Liver (tissue), 9 donors: ENCODE results near the gene PLEKHA7. TPM values are rescaled to one million over a fixed set of nuclear protein-coding genes. Genes with fewer than 3 reads are reported as not detected.

Source experiments
- DNase-seq: peaks from one replicate; pipeline ENCODE4 v3.0.0-alpha.2; 2017; ENCODE audit warnings: low spot score
- H3K27ac ChIP-seq, 2 donors: one replicate each; pipeline ENCODE4 v1.7.0; 2013; ENCODE audit warnings: inconsistent platforms in 2 of 2, low read length in 2 of 2, control low read depth in 1 of 2, low read depth in 1 of 2, mild to moderate bottlenecking in 1 of 2
- H3K27me3 ChIP-seq, 4 donors: one replicate each; pipeline versions ENCODE4 v1.6.1 to v1.7.0; 2013; ENCODE audit warnings: low read length in 3 of 4, inconsistent platforms in 1 of 4, mild to moderate bottlenecking in 1 of 4, moderate library complexity in 1 of 4; ENCODE audit not compliant: control insufficient read depth in 4 of 4, insufficient read depth in 4 of 4
- H3K36me3 ChIP-seq, 4 donors: one replicate each; pipeline versions ENCODE4 v1.6.1 to v1.7.0; 2013; ENCODE audit warnings: low read length in 3 of 4, mild to moderate bottlenecking in 3 of 4, low read depth in 1 of 4, moderate library complexity in 1 of 4; ENCODE audit not compliant: control insufficient read depth in 4 of 4, insufficient read depth in 3 of 4
- H3K4me1 ChIP-seq, 4 donors: one replicate each; pipeline versions ENCODE4 v1.6.1 to v1.7.0; 2013; ENCODE audit warnings: low read length in 3 of 4, mild to moderate bottlenecking in 3 of 4, moderate library complexity in 1 of 4; ENCODE audit not compliant: control insufficient read depth in 4 of 4, insufficient read depth in 4 of 4
- H3K4me3 ChIP-seq, 3 donors: one replicate each; pipeline versions ENCODE4 v1.6.1 to v1.7.0; 2013; ENCODE audit warnings: low read length in 3 of 3, control low read depth in 1 of 3, low read depth in 1 of 3, mild to moderate bottlenecking in 1 of 3
- H3K9ac ChIP-seq, 2 donors: one replicate each; pipeline ENCODE4 v1.7.0; 2013; ENCODE audit warnings: low read length in 2 of 2, mild to moderate bottlenecking in 2 of 2, moderate library complexity in 2 of 2, control low read depth in 1 of 2, low read depth in 1 of 2
- H3K9me3 ChIP-seq, 4 donors: one replicate each; pipeline versions ENCODE4 v1.6.1 to v1.7.0; 2013; ENCODE audit warnings: low read length in 3 of 4; ENCODE audit not compliant: control insufficient read depth in 4 of 4
- ATF3 ChIP-seq: IDR thresholded peaks from 2 replicates; pipeline ENCODE4 v1.6.1; 2016; ENCODE audit warnings: antibody characterized with exemption
- EGR1 ChIP-seq, 2 donors: IDR thresholded peaks; 2 replicates each; pipeline ENCODE4 v1.6.1; 2016 to 2018; ENCODE audit warnings: antibody characterized with exemption in 2 of 2, low read depth in 2 of 2
- FOXA1 ChIP-seq: IDR thresholded peaks from 2 replicates; pipeline ENCODE4 v1.6.1; 2016; ENCODE audit warnings: antibody characterized with exemption
- FOXA2 ChIP-seq: IDR thresholded peaks from 2 replicates; pipeline ENCODE4 v1.6.1; 2016; ENCODE audit warnings: antibody characterized with exemption
- GABPA ChIP-seq, 2 donors: IDR thresholded peaks in 1 of 2; conservative IDR thresholded peaks in 1 of 2; 2 replicates each; pipeline ENCODE4 v1.6.1; 2016; ENCODE audit warnings: antibody characterized with exemption in 2 of 2, mild to moderate bottlenecking in 1 of 2, moderate library complexity in 1 of 2
- HNF4A ChIP-seq, 2 donors: conservative IDR thresholded peaks; 2 replicates each; pipeline ENCODE4 v1.6.1; 2016; ENCODE audit warnings: antibody characterized with exemption in 2 of 2, mild to moderate bottlenecking in 2 of 2
- HNF4G ChIP-seq: IDR thresholded peaks from 2 replicates; pipeline ENCODE4 v1.6.1; 2016; ENCODE audit warnings: antibody characterized with exemption
- JUND ChIP-seq, 2 donors: IDR thresholded peaks; 2 replicates each; pipeline ENCODE4 v1.6.1; 2016; ENCODE audit warnings: antibody characterized with exemption in 2 of 2
- MAX ChIP-seq: IDR thresholded peaks from 2 replicates; pipeline ENCODE4 v1.6.1; 2016; ENCODE audit warnings: antibody characterized with exemption
- NR2F2 ChIP-seq: IDR thresholded peaks from 2 replicates; pipeline ENCODE4 v1.6.1; 2016; ENCODE audit warnings: antibody characterized with exemption
- RAD21 ChIP-seq, 2 donors: IDR thresholded peaks; 2 replicates each; pipeline ENCODE4 v1.6.1; 2016; ENCODE audit warnings: antibody characterized with exemption in 2 of 2, mild to moderate bottlenecking in 2 of 2
- REST ChIP-seq: IDR thresholded peaks from 2 replicates; pipeline ENCODE4 v1.6.1; 2016; ENCODE audit warnings: antibody characterized with exemption, mild to moderate bottlenecking
- RXRA ChIP-seq, 2 donors: IDR thresholded peaks; 2 replicates each; pipeline ENCODE4 v1.6.1; 2017 to 2018; ENCODE audit warnings: antibody characterized with exemption in 2 of 2, mild to moderate bottlenecking in 1 of 2
- SP1 ChIP-seq: IDR thresholded peaks from 2 replicates; pipeline ENCODE4 v1.6.1; 2018; ENCODE audit warnings: antibody characterized with exemption, mild to moderate bottlenecking
- TAF1 ChIP-seq: conservative IDR thresholded peaks from 2 replicates; pipeline ENCODE4 v1.6.1; 2016; ENCODE audit warnings: antibody characterized with exemption, mild to moderate bottlenecking
- YY1 ChIP-seq: IDR thresholded peaks from 2 replicates; pipeline ENCODE4 v1.6.1; 2016; ENCODE audit warnings: antibody characterized with exemption, mild to moderate bottlenecking
- ZBTB33 ChIP-seq: IDR thresholded peaks from 2 replicates; pipeline ENCODE4 v1.6.1; 2016; ENCODE audit warnings: antibody characterized with exemption
- WGBS: extraction: QIAGEN DNeasy Blood & Tissue Kit; methylation state at CpG from one replicate; pipeline ENCODE4 v1.1.7; 2013; 5-methylcytosine and 5-hydroxymethylcytosine counted together
- polyA plus RNA-seq, 2 donors: library from polyadenylated mRNA; stranded (reverse) in 1 of 2; unstranded in 1 of 2; fragments of 200-250 nt in 1 of 2; fragments of >200 nt in 1 of 2; fragmentation: Nextera tagmentation in 1 of 2; extraction: Ambion mirVana in 1 of 2; gene quantifications; one replicate each; pipeline versions ENCODE4 v1.2.1 to v1.2.3, GENCODE V29; 2013 to 2015
- total RNA-seq, 2 donors: library from RNA; depleted of rRNA; stranded (reverse); fragments of >200 nt; gene quantifications; one replicate each; pipeline ENCODE4 v1.2.3, GENCODE V29; 2014
- donor health status: healthy.
- donor health status: healthy.
- donor health status: healthy.
- donor health status: healthy.
- donor health status: healthy.

Gene PLEKHA7
- total and polyA plus RNA-seq, 4 donors: 6.1 to 28.8 (median 8.5) TPM

- peaks cover 0 to 3% (median 0%) of the 10 kb centered on the region in 4 donors for H3K4me1 ChIP-seq
- no peaks in the 10 kb centered on the region for H3K27me3 ChIP-seq
- no peak overlapping the region for H3K27ac ChIP-seq
- no peaks in the 10 kb centered on the region for H3K36me3 ChIP-seq
- 87% methylated on average over 4 of the region's 4 CpGs for whole genome bisulfite sequencing
- H3K4me3 ChIP-seq: no peak overlapping the region
- TF ChIP-seq FOXA2 (no peak), GABPA (IDR thresholded peaks at IDR 0.05 in 1 of 2, conservative IDR thresholded peaks at IDR 0.05 in 1 of 2) (no peak), HNF4A (conservative IDR thresholded peaks at IDR 0.05) (no peak), YY1 (no peak), TAF1 (no peak), ZBTB33 (no peak)
- no peak overlapping the region for H3K9ac ChIP-seq
- no peaks in the 10 kb centered on the region for H3K9me3 ChIP-seq
- no peak for DNase-seq
Observed at GRCh38 chr11:16911186-16911585, 103.0 kb downstream of the PLEKHA7 start.

GRCh38 chr11:16909359-16910035 lies 104.7 kb downstream of the PLEKHA7 start:
- H3K9ac ChIP-seq: no peak overlapping the region
- TF ChIP-seq EGR1 (IDR thresholded peaks at IDR 0.05; ENCODE audit: low read depth in 2 of 2) (no peak), JUND (IDR thresholded peaks at IDR 0.05) (no peak), RXRA (IDR thresholded peaks at IDR 0.05) (no peak), FOXA2 (no peak), SP1 (no peak), ZBTB33 (no peak), MAX (no peak), TAF1 (no peak), YY1 (no peak), RAD21 (IDR thresholded peaks at IDR 0.05) (no peak)
- WGBS: 85% methylated on average over 3 of the region's 3 CpGs
- no peak for DNase-seq
- no peaks in the 10 kb centered on the region for H3K36me3 ChIP-seq
- H3K9me3 ChIP-seq: no peaks in the 10 kb centered on the region
- H3K27ac ChIP-seq: no peak overlapping the region
- H3K27me3 ChIP-seq: no peaks in the 10 kb centered on the region
- no peak overlapping the region for H3K4me3 ChIP-seq
- H3K4me1 ChIP-seq: peaks cover 0 to 3% (median 0%) of the 10 kb centered on the region in 4 donors

GRCh38 chr11:16905375-16905774 lies 108.8 kb downstream of the PLEKHA7 start:
- Histone ChIP-seq H3K27ac (no peak overlapping the region), H3K9ac (no peak overlapping the region), H3K36me3 (no peaks in the 10 kb centered on the region), H3K4me3 (no peak overlapping the region), H3K9me3 (no peaks in the 10 kb centered on the region), H3K27me3 (no peaks in the 10 kb centered on the region), H3K4me1 (no peaks in the 10 kb centered on the region)
- 98% methylated on average over 1 of the region's 1 CpG for WGBS
- DNase-seq: no peak
- TF ChIP-seq TAF1 (no peak), MAX (no peak), NR2F2 (no peak), ZBTB33 (no peak), HNF4G (no peak), REST (no peak), GABPA (IDR thresholded peaks at IDR 0.05 in 1 of 2, conservative IDR thresholded peaks at IDR 0.05 in 1 of 2) (no peak), FOXA2 (no peak), JUND (IDR thresholded peaks at IDR 0.05) (no peak), FOXA1 (no peak), ATF3 (no peak)
